ENCODE results near the gene PRUNE2. TPM values are rescaled to one million over a fixed set of nuclear protein-coding genes. Genes with fewer than 3 reads are reported as not detected.

PRUNE2 gene
- total RNA-seq, 2 experiments from 2014 or later, result not detected

GRCh38 chr9:76657265-76657664 lies 248.6 kb downstream of the PRUNE2 start:
- POLR2A ChIA-PET, result no interaction called here
- no peaks in the 10 kb centered on the region for H3K9me3 ChIP-seq (ENCODE audit: control insufficient read depth in 1 of 2, insufficient read depth in 1 of 2, low read length in 2 of 2)
- CTCF ChIA-PET, result no interaction called here
- DNase-seq (no peak), ATAC-seq (ENCODE audit: poor library complexity) (no peak)
- H3K36me3 ChIP-seq (ENCODE audit: insufficient read depth, low read length), result no peaks in the 10 kb centered on the region
- H3K4me1 ChIP-seq (ENCODE audit: insufficient read depth, low read length), result no peaks in the 10 kb centered on the region
- peaks cover 4% of the 10 kb centered on the region for H3K27me3 Mint-ChIP-seq
- no peak overlapping the region for H3K27ac Mint-ChIP-seq
- H3K27me3 ChIP-seq (ENCODE audit: control insufficient read depth in 1 of 2, insufficient read depth in 2 of 2, low read length in 2 of 2), result no peaks in the 10 kb centered on the region
- no peaks in the 10 kb centered on the region for H3K9me3 Mint-ChIP-seq
- H3K4me1 Mint-ChIP-seq (ENCODE audit: low read depth), result peaks cover 25% of the 10 kb centered on the region
- TF ChIP-seq, protein P1, sequence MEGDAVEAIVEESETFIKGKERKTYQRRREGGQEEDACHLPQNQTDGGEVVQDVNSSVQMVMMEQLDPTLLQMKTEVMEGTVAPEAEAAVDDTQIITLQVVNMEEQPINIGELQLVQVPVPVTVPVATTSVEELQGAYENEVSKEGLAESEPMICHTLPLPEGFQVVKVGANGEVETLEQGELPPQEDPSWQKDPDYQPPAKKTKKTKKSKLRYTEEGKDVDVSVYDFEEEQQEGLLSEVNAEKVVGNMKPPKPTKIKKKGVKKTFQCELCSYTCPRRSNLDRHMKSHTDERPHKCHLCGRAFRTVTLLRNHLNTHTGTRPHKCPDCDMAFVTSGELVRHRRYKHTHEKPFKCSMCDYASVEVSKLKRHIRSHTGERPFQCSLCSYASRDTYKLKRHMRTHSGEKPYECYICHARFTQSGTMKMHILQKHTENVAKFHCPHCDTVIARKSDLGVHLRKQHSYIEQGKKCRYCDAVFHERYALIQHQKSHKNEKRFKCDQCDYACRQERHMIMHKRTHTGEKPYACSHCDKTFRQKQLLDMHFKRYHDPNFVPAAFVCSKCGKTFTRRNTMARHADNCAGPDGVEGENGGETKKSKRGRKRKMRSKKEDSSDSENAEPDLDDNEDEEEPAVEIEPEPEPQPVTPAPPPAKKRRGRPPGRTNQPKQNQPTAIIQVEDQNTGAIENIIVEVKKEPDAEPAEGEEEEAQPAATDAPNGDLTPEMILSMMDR (IDR thresholded peaks at IDR 0.05), result no peak
- intact Hi-C loops (cut with DNase I, micrococcal nuclease), result no loop called here
- H3K27ac ChIP-seq (ENCODE audit: low read depth in 1 of 2, low read length in 2 of 2), result no peak overlapping the region
- no peak overlapping the region for H3K4me3 ChIP-seq (ENCODE audit: low read length)
- H3K36me3 Mint-ChIP-seq (ENCODE audit: low read depth), result no peaks in the 10 kb centered on the region
- no peak overlapping the region for H3K4me3 Mint-ChIP-seq

- no peak overlapping the region for H3K27ac Mint-ChIP-seq
- H3K9me3 Mint-ChIP-seq, result no peaks in the 10 kb centered on the region
- Histone ChIP-seq H3K36me3 (ENCODE audit: insufficient read depth, low read length) (no peaks in the 10 kb centered on the region), H3K27me3 (ENCODE audit: control insufficient read depth in 1 of 2, insufficient read depth in 2 of 2, low read length in 2 of 2) (no peaks in the 10 kb centered on the region), H3K4me3 (ENCODE audit: low read length) (no peak overlapping the region), H3K9me3 (ENCODE audit: control insufficient read depth in 1 of 2, insufficient read depth in 1 of 2, low read length in 2 of 2) (no peaks in the 10 kb centered on the region), H3K4me1 (ENCODE audit: insufficient read depth, low read length) (no peaks in the 10 kb centered on the region), H3K27ac (ENCODE audit: low read depth in 1 of 2, low read length in 2 of 2) (no peak overlapping the region)
- CTCF ChIA-PET, result no interaction called here
- no peak for DNase-seq
- intact Hi-C loops (cut with DNase I, micrococcal nuclease), result no loop called here
- POLR2A ChIA-PET, result no interaction called here
- no peak for ATAC-seq (ENCODE audit: poor library complexity)
- H3K36me3 Mint-ChIP-seq (ENCODE audit: low read depth), result no peaks in the 10 kb centered on the region
- H3K4me3 Mint-ChIP-seq, result no peak overlapping the region
- TF ChIP-seq, protein P1 (IDR thresholded peaks at IDR 0.05), result no peak
- peaks cover 4% of the 10 kb centered on the region for H3K27me3 Mint-ChIP-seq
- H3K4me1 Mint-ChIP-seq (ENCODE audit: low read depth), result peaks cover 38% of the 10 kb centered on the region
Observed at GRCh38 chr9:76655971-76656370, 249.9 kb downstream of the PRUNE2 start.

DNA sequence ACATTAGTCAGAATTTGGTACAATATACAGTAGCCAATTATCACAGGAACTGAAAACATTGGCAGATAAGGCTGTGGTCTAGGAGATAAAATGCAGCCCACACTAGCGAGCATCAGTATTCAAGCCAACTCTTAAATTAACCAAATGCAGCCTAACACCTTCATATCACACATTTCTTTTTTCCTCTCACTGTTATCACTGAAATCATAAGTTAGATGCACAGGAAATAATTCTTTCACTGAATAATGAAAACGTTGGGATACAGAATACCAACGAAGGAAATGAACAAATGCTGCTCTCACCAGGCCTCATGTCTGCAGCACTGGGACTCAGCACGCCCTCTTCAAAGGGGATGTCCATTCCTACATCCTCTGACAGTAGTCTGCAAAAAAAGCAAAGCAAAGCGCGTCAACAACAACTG lies 250.8 kb downstream of the PRUNE2 start:
- TF ChIP-seq, protein P1 (IDR thresholded peaks at IDR 0.05), result no peak
- peaks cover 4% of the 10 kb centered on the region for H3K4me1 ChIP-seq (ENCODE audit: insufficient read depth, low read length)
- Mint-ChIP-seq H3K36me3 (ENCODE audit: low read depth) (no peaks in the 10 kb centered on the region), H3K27me3 (peaks cover 4% of the 10 kb centered on the region), H3K4me3 (no peak overlapping the region), H3K27ac (no peak overlapping the region), H3K9me3 (no peaks in the 10 kb centered on the region), H3K4me1 (ENCODE audit: low read depth) (peaks cover 44% of the 10 kb centered on the region)
- H3K27me3 ChIP-seq (ENCODE audit: control insufficient read depth in 1 of 2, insufficient read depth in 2 of 2, low read length in 2 of 2), result no peaks in the 10 kb centered on the region
- intact Hi-C loops (cut with DNase I, micrococcal nuclease), result no loop called here
- ATAC-seq (ENCODE audit: poor library complexity) (peak; percentile 32), DNase-seq (peak in 3 of 14 experiments; percentile 23 to 54 (median 29))
- ChIA-PET POLR2A (no interaction called here), CTCF (no interaction called here)
- H3K36me3 ChIP-seq (ENCODE audit: insufficient read depth, low read length), result no peaks in the 10 kb centered on the region
- H3K9me3 ChIP-seq (ENCODE audit: control insufficient read depth in 1 of 2, insufficient read depth in 1 of 2, low read length in 2 of 2), result no peaks in the 10 kb centered on the region
- H3K27ac ChIP-seq (ENCODE audit: low read depth in 1 of 2, low read length in 2 of 2), result no peak overlapping the region
- H3K4me3 ChIP-seq (ENCODE audit: low read length), result no peak overlapping the region
